B cell (primary cell): ENCODE results near the gene PTEN. TPM values are rescaled to one million over a fixed set of nuclear protein-coding genes. Genes with fewer than 3 reads are reported as not detected.
A peak's percentile ranks its signal among the peaks of the same experiment; 100 is the strongest.

ENCODE experiments used
- ATAC-seq: fragments of 200-7000 bp; cut with Tn5 transposase; one replicate; pipeline ENCODE4 v1.10.0; 2021; ENCODE audit warnings: low read depth, mild to moderate bottlenecking, moderate number of reproducible peaks, moderate library complexity
- CTCF ChIA-PET: fragments of 350-600 bp; sonication (Branson Sonifier 250); formaldehyde crosslinking; loops from one replicate; lab custom pipeline; 2021; ENCODE audit warnings: antibody characterized with exemption, inconsistent platforms; lab: Charles Lee
- POLR2A ChIA-PET: fragments of 350-600 bp; sonication (Branson Sonifier 250); formaldehyde crosslinking; loops from one replicate; lab custom pipeline; 2021; ENCODE audit warnings: antibody characterized with exemption; lab: Charles Lee
- DNase-seq: peaks from one replicate; pipeline ENCODE4 v3.0.0; 2013
- H2AFZ ChIP-seq: 2 replicates; pipeline ENCODE4 v1.6.1; 2012; ENCODE audit warnings: mild to moderate bottlenecking, low read depth, low read length; ENCODE audit not compliant: insufficient read depth, poor library complexity, severe bottlenecking
- H3K27ac ChIP-seq, 2 donors: 1 replicate in 1 of 2; 2 replicates in 1 of 2; pipeline ENCODE4 v1.5.1; 2012 to 2013; ENCODE audit warnings: low read length in 2 of 2, mild to moderate bottlenecking in 2 of 2, moderate library complexity in 1 of 2
- H3K27me3 ChIP-seq, 4 experiments: fragments of 200-600 bp in 1 of 4; sonication (generic) in 1 of 4; replicated peaks in 1 of 4; 1 replicate in 2 of 4; 2 replicates in 2 of 4; pipeline versions ENCODE4 v1.6.1 to v1.7.0; 2013 to 2016; ENCODE audit warnings: low read length in 3 of 4, mild to moderate bottlenecking in 2 of 4, mixed read lengths in 1 of 4, moderate library complexity in 1 of 4; ENCODE audit not compliant: insufficient read depth in 4 of 4, control insufficient read depth in 3 of 4; ENCODE audit errors: control extremely low read depth in 1 of 4
- H3K36me3 ChIP-seq, 2 experiments: replicated peaks in 1 of 2; 1 replicate in 1 of 2; 2 replicates in 1 of 2; pipeline versions ENCODE4 v1.6.1 to v1.7.1; 2013; ENCODE audit warnings: low read length in 1 of 2; ENCODE audit not compliant: insufficient read depth in 2 of 2, control insufficient read depth in 1 of 2; ENCODE audit errors: control extremely low read depth in 1 of 2, extremely low read depth in 1 of 2
- H3K4me1 ChIP-seq, 2 donors: fragments of 200-600 bp in 1 of 2; sonication (generic) in 1 of 2; 1 replicate in 1 of 2; 2 replicates in 1 of 2; pipeline versions ENCODE4 v1.5.1 to v1.6.1; 2013 to 2017; ENCODE audit warnings: low read length in 2 of 2; ENCODE audit not compliant: control insufficient read depth in 2 of 2, insufficient read depth in 2 of 2
- H3K4me2 ChIP-seq: replicated peaks from 2 replicates; pipeline ENCODE3; 2012; ENCODE audit warnings: mild to moderate bottlenecking, low read depth, low read length; ENCODE audit not compliant: poor library complexity, severe bottlenecking
- H3K4me3 ChIP-seq, 5 experiments: fragments of 200-600 bp in 1 of 5; sonication (generic) in 1 of 5; 1 replicate in 3 of 5; 2 replicates in 2 of 5; pipeline versions ENCODE4 v1.5.1 to v1.7.0; 2011 to 2016; ENCODE audit warnings: low read length in 4 of 5, mild to moderate bottlenecking in 4 of 5, low read depth in 2 of 5, control low read depth in 1 of 5, moderate library complexity in 1 of 5; ENCODE audit not compliant: insufficient read depth in 1 of 5; ENCODE audit errors: control extremely low read depth in 1 of 5, extremely low read depth in 1 of 5
- H3K79me2 ChIP-seq: fragments of 200-600 bp; sonication (generic); one replicate; pipeline ENCODE4 v1.6.0; 2016; ENCODE audit warnings: low read length; ENCODE audit not compliant: control insufficient read depth, insufficient read depth
- H3K9ac ChIP-seq: fragments of 200-600 bp; sonication (generic); 2 replicates; pipeline ENCODE4 v1.6.1; 2017; ENCODE audit warnings: mild to moderate bottlenecking, low read length, moderate library complexity
- H3K9me3 ChIP-seq, 3 donors: one replicate each; pipeline versions ENCODE4 v1.6.1 to v1.7.1; 2013; ENCODE audit warnings: low read length in 2 of 3; ENCODE audit not compliant: control insufficient read depth in 2 of 3, insufficient read depth in 1 of 3; ENCODE audit errors: control extremely low read depth in 1 of 3
- H4K20me1 ChIP-seq: 2 replicates; pipeline ENCODE4 v1.6.0; 2012; ENCODE audit warnings: mild to moderate bottlenecking, low read length; ENCODE audit not compliant: insufficient read depth, control insufficient read depth, poor library complexity, severe bottlenecking
- H3K27ac Mint-ChIP-seq: one replicate; pipeline ENCODE4 v1.8.0; 2021; ENCODE audit warnings: mixed read lengths
- H3K27me3 Mint-ChIP-seq: one replicate; pipeline ENCODE4 v1.8.0; 2021; ENCODE audit warnings: mixed read lengths
- H3K4me1 Mint-ChIP-seq: one replicate; pipeline ENCODE4 v1.8.0; 2021; ENCODE audit warnings: mixed read lengths
- H3K4me3 Mint-ChIP-seq: one replicate; pipeline ENCODE4 v1.8.0; 2021; ENCODE audit warnings: mixed read lengths
- H3K9me3 Mint-ChIP-seq: one replicate; pipeline ENCODE4 v1.8.0; 2022; ENCODE audit warnings: mixed read lengths; ENCODE audit not compliant: insufficient read depth
- CTCF ChIP-seq: fragments of 200-600 bp; IDR thresholded peaks from one replicate; pipeline ENCODE4 v1.8.0; 2022; ENCODE audit warnings: antibody characterized with exemption, mild to moderate bottlenecking
- EZH2 ChIP-seq: IDR thresholded peaks from 2 replicates; pipeline ENCODE4 v1.6.1; 2012; ENCODE audit warnings: borderline replicate concordance, low read depth, mild to moderate bottlenecking, moderate library complexity, low read length; ENCODE audit not compliant: insufficient read depth, poor library complexity, severe bottlenecking
- WGBS: methylation state at CpG from one replicate; pipeline ENCODE4 v1.1.5; 2013; ENCODE audit warnings: missing lambda C conversion rate; ENCODE audit not compliant: insufficient coverage; 5-methylcytosine and 5-hydroxymethylcytosine counted together
- intact Hi-C: fragments of 100-400 bp; cut with micrococcal nuclease; formaldehyde crosslinking; loops from one replicate; pipeline ENCODE4 v1.10.0; 2022
- polyA minus RNA-seq: library from RNA; depleted of rRNA, polyadenylated mRNA; stranded (reverse); fragments of >200 nt; gene quantifications from 2 replicates; pipeline ENCODE4 v1.2.3, GENCODE V29; 2012
- polyA plus RNA-seq: library from polyadenylated mRNA; depleted of rRNA; stranded (reverse); fragments of >200 nt; gene quantifications from 2 replicates; pipeline ENCODE4 v1.2.3, GENCODE V29; 2012
- total RNA-seq, 2 donors: library from RNA; stranded (reverse); fragments of 120-200 nt in 1 of 2; gene quantifications; 1 replicate in 1 of 2; 2 replicates in 1 of 2; pipeline versions ENCODE4 v1.2.3 to v1.2.4, GENCODE V29; 2013 to 2022

Gene PTEN
- total RNA-seq, result 114 and 134 TPM in 2 replicates
- 229 TPM for total RNA-seq (2013)
- 15.2 and 25.4 TPM in 2 replicates for polyA plus RNA-seq
- polyA minus RNA-seq, result 68.1 and 82.6 TPM in 2 replicates

- peak; percentile 37 for ATAC-seq
- Histone ChIP-seq H3K27ac (peak within 1 kb of the TSS; percentile 79 to 84), H3K4me2 (peak within 1 kb of the TSS; percentile 85), H3K79me2 (peaks cover 45% of the 10 kb centered on the region), H3K36me3 (no peaks in the 10 kb centered on the region), H3K9me3 (no peaks in the 10 kb centered on the region), H3K4me1 (peaks cover 20 to 25% of the 10 kb centered on the region in 2 donors), H3K9ac (peak within 1 kb of the TSS; percentile 72), H3K4me3 (peak within 1 kb of the TSS; percentile 87 to 99 (median 99)), H4K20me1 (no peaks in the 10 kb centered on the region), H3K27me3 (no peaks in the 10 kb centered on the region), H2AFZ (peak within 1 kb of the TSS; percentile 89)
- TF ChIP-seq EZH2 (no peak), CTCF (no peak)
- H3K4me3 Mint-ChIP-seq, result peak within 1 kb of the TSS; percentile 98
- CTCF ChIA-PET, result interaction anchor here (0.6 to 11.5 kb wide), 12 partner anchors 8 to 719 kb away, joined by 3 to 241 read pairs (median 14); partner anchors contain the start of genes ATAD1 and RNLS
- no peaks in the 10 kb centered on the region for H3K9me3 Mint-ChIP-seq
- peak; percentile 93 for DNase-seq
- no peaks in the 10 kb centered on the region for H3K27me3 Mint-ChIP-seq
- H3K27ac Mint-ChIP-seq, result peak within 1 kb of the TSS; percentile 98
- intact Hi-C loops, result loop anchor here (2.0 to 5.0 kb wide), 5 partner anchors 64 to 1389 kb away; partner anchors contain the start of genes LIPA and STAMBPL1
- under 1% methylated on average over 88 of the region's 89 CpGs for WGBS
- POLR2A ChIA-PET, result interaction anchor here (1.1 to 3.0 kb wide), 12 partner anchors 45 to 1038 kb away, joined by 3 to 77 read pairs (median 7); partner anchors contain the start of genes ATAD1 and RNLS
- H3K4me1 Mint-ChIP-seq, result peaks cover 43% of the 10 kb centered on the region
Observed at GRCh38 chr10:87863053-87863943, at the start of gene PTEN, which contains the start of gene KLLN. PTEN (plus strand) TSS chr10:87863625; CDS start chr10:87864470, 845 bp downstream. KLLN (minus strand) TSS chr10:87863533; CDS start chr10:87862487, 1,046 bp downstream.
